HepG2 (cell line): Measurements from ENCODE around the gene CPSF4.

Experiments used
- ATRX ChIP-seq: sonication (generic); formaldehyde crosslinking; IDR thresholded peaks from 2 replicates; pipeline ENCODE4 v1.4.0; 2020; ENCODE audit warnings: missing genetic modification reagents, borderline replicate concordance
- CTCF ChIP-seq: sonication (generic); formaldehyde crosslinking; IDR thresholded peaks from 2 replicates; pipeline ENCODE4 v1.5.0; 2020; ENCODE audit warnings: mild to moderate bottlenecking, missing genetic modification reagents, moderate library complexity
- KDM5A ChIP-seq: fragments of 200-600 bp; sonication (generic); IDR thresholded peaks from 2 replicates; pipeline ENCODE4 v1.7.0; 2018; ENCODE audit warnings: antibody characterized with exemption, mild to moderate bottlenecking, low read length, borderline replicate concordance
- TFE3 ChIP-seq: IDR thresholded peaks from 2 replicates; pipeline ENCODE4 v1.6.1; 2016
- ZBTB33 ChIP-seq: sonication (generic); formaldehyde crosslinking; IDR thresholded peaks from 2 replicates; pipeline ENCODE4 v1.4.0; 2020; ENCODE audit warnings: missing genetic modification reagents
- ZNF234 ChIP-seq: sonication (generic); formaldehyde crosslinking; conservative IDR thresholded peaks from 2 replicates; pipeline ENCODE4 v1.5.1; 2020; ENCODE audit warnings: mild to moderate bottlenecking, missing genetic modification reagents
- ZNF784 ChIP-seq: sonication (generic); formaldehyde crosslinking; IDR thresholded peaks from 2 replicates; pipeline ENCODE4 v1.5.1; 2020; ENCODE audit warnings: missing genetic modification reagents, mild to moderate bottlenecking, borderline replicate concordance

- no peak for TF ChIP-seq ZBTB33 (CRISPR knock-in tag)
- no peak for TF ChIP-seq ATRX (CRISPR knock-in tag)
- TF ChIP-seq CTCF (CRISPR knock-in tag) = no peak; the same call in 1 of the 2 replicates
- TF ChIP-seq ZNF784 (CRISPR knock-in tag) = no peak; the same call in 1 of the 2 replicates
- TF ChIP-seq ZNF234 = no peak
- peak; percentile 83 for TF ChIP-seq TFE3 (CRISPR knock-in tag)
- peak; percentile 80 for TF ChIP-seq KDM5A
These were observed at the start of gene CPSF4, which contains the start of gene PTCD1 for GRCh38 chr7:99438573-99439480.
